GM23338 (cell line): ENCODE results near the gene RAB36. TPM values are rescaled to one million over a fixed set of nuclear protein-coding genes. Genes with fewer than 3 reads are reported as not detected.

Experiments used
- ATAC-seq: fragments of 200-7000 bp; cut with Tn5 transposase; 3 replicates; pipeline ENCODE4 v1.9.1; 2020
- DNase-seq: peaks from one replicate; pipeline ENCODE4 v3.0.0-alpha.2; 2015; ENCODE audit warnings: low spot score
- H2AFZ ChIP-seq: fragments of 200-600 bp; sonication (generic); 2 replicates; pipeline ENCODE4 v1.8.0; 2016; ENCODE audit warnings: antibody characterized with exemption, mild to moderate bottlenecking, moderate library complexity
- H3F3A ChIP-seq: fragments of 200-600 bp; sonication (generic); replicated peaks from 2 replicates; pipeline ENCODE4 v1.8.0; 2017; ENCODE audit warnings: antibody characterized with exemption, mixed run types, low read depth
- H3K27ac ChIP-seq: fragments of 200-600 bp; sonication (generic); 2 replicates; pipeline ENCODE4 v1.6.1; 2016; ENCODE audit warnings: low read depth
- H3K27me3 ChIP-seq: fragments of 200-600 bp; sonication (generic); 2 replicates; pipeline ENCODE4 v1.8.0; 2016; ENCODE audit warnings: mild to moderate bottlenecking, mixed run types, moderate library complexity; ENCODE audit not compliant: insufficient read depth
- H3K36me3 ChIP-seq: fragments of 200-600 bp; sonication (generic); 2 replicates; pipeline ENCODE4 v1.8.0; 2016; ENCODE audit warnings: mild to moderate bottlenecking; ENCODE audit not compliant: insufficient read depth
- H3K4me1 ChIP-seq: fragments of 200-600 bp; sonication (generic); 2 replicates; pipeline ENCODE4 v1.8.0; 2016; ENCODE audit warnings: mild to moderate bottlenecking, moderate library complexity; ENCODE audit not compliant: insufficient read depth
- H3K4me2 ChIP-seq: fragments of 200-600 bp; sonication (generic); 2 replicates; pipeline ENCODE4 v1.7.1; 2017; ENCODE audit warnings: mixed run types
- H3K4me3 ChIP-seq: fragments of 200-600 bp; sonication (generic); 2 replicates; pipeline ENCODE4 v1.6.1; 2016; ENCODE audit warnings: mixed run types
- H3K79me2 ChIP-seq: fragments of 200-600 bp; sonication (generic); replicated peaks from 2 replicates; pipeline ENCODE4 v1.8.0; 2017; ENCODE audit warnings: mild to moderate bottlenecking; ENCODE audit not compliant: insufficient read depth
- H3K9me2 ChIP-seq: fragments of 200-600 bp; sonication (generic); 2 replicates; pipeline ENCODE4 v1.8.0; 2017; ENCODE audit not compliant: insufficient read depth
- H4K20me1 ChIP-seq: fragments of 200-600 bp; sonication (generic); replicated peaks from 2 replicates; pipeline ENCODE4 v1.8.0; 2017; ENCODE audit warnings: mild to moderate bottlenecking; ENCODE audit not compliant: insufficient read depth
- H3K27ac Mint-ChIP-seq: 2 replicates; pipeline ENCODE4 v1.8.0; 2020; ENCODE audit warnings: inconsistent platforms, mild to moderate bottlenecking, moderate library complexity, mixed read lengths
- H3K27me3 Mint-ChIP-seq: 3 replicates; pipeline ENCODE4 v1.8.0; 2022; ENCODE audit warnings: low read depth, mild to moderate bottlenecking, moderate library complexity, mixed read lengths, inconsistent platforms; ENCODE audit not compliant: insufficient read depth, poor library complexity
- H3K36me3 Mint-ChIP-seq: 3 replicates; pipeline ENCODE4 v1.8.0; 2021; ENCODE audit warnings: low read depth, mild to moderate bottlenecking, inconsistent platforms, moderate library complexity, mixed read lengths
- H3K4me1 Mint-ChIP-seq: 3 replicates; pipeline ENCODE4 v1.8.0; 2020; ENCODE audit warnings: mild to moderate bottlenecking, inconsistent platforms, mixed read lengths
- H3K4me3 Mint-ChIP-seq: 3 replicates; pipeline ENCODE4 v1.8.0; 2021; ENCODE audit warnings: moderate library complexity, mild to moderate bottlenecking, inconsistent platforms, mixed read lengths
- H3K9me3 Mint-ChIP-seq: 3 replicates; pipeline ENCODE4 v1.8.0; 2020; ENCODE audit warnings: moderate library complexity, mild to moderate bottlenecking, inconsistent platforms, mixed read lengths
- CREB1 ChIP-seq: fragments of 250-450 bp; sonication (Bioruptor Pico); IDR thresholded peaks from 2 replicates; pipeline ENCODE4 v1.5.0; 2020; ENCODE audit warnings: low read depth, mild to moderate bottlenecking, moderate library complexity
- EZH2 ChIP-seq: fragments of 200-600 bp; sonication (generic); IDR thresholded peaks from one replicate; pipeline ENCODE4 v1.8.0; 2017; ENCODE audit warnings: antibody characterized with exemption, mild to moderate bottlenecking, low read depth; ENCODE audit not compliant: unreplicated experiment
- EZH2phosphoT487 ChIP-seq: fragments of 200-600 bp; sonication (generic); IDR thresholded peaks from one replicate; pipeline ENCODE4 v1.8.1; 2018; ENCODE audit warnings: antibody characterized with exemption; ENCODE audit not compliant: unreplicated experiment
- JUNB ChIP-seq: IDR thresholded peaks from one replicate; pipeline ENCODE4 v1.6.1; 2016; ENCODE audit warnings: antibody characterized with exemption; ENCODE audit not compliant: unreplicated experiment
- NANOG ChIP-seq: IDR thresholded peaks from 2 replicates; pipeline ENCODE4 v1.6.1; 2016; ENCODE audit warnings: antibody characterized with exemption, borderline replicate concordance
- POLR2AphosphoS5 ChIP-seq: IDR thresholded peaks from 2 replicates; pipeline ENCODE4 v1.6.1; 2016; ENCODE audit warnings: antibody characterized with exemption, low read depth
- STAT1 ChIP-seq: IDR thresholded peaks from one replicate; pipeline ENCODE4 v1.6.1; 2016; ENCODE audit warnings: antibody characterized with exemption; ENCODE audit not compliant: unreplicated experiment
- ZNF114 ChIP-seq: fragments of 250-450 bp; sonication (Bioruptor Pico); IDR thresholded peaks from 2 replicates; pipeline ENCODE4 v1.5.0; 2020; ENCODE audit warnings: mild to moderate bottlenecking, moderate library complexity
- ZNF331 ChIP-seq: fragments of 250-450 bp; sonication (Bioruptor Pico); IDR thresholded peaks from 2 replicates; pipeline ENCODE4 v1.5.0; 2020; ENCODE audit warnings: low read depth, mild to moderate bottlenecking, moderate library complexity
- polyA plus RNA-seq: library from polyadenylated mRNA; unstranded; fragments of >200 nt; fragmentation: Nextera tagmentation; extraction: Ambion mirVana; gene quantifications from 2 replicates; pipeline ENCODE4 v1.2.1, GENCODE V29; 2016
- total RNA-seq: library from RNA; depleted of rRNA; stranded (reverse); fragments of >200 nt; shearing (Covaris generic); gene quantifications from 2 replicates; pipeline ENCODE4 v1.2.3, GENCODE V29; 2014
- TF ChIP-seq, protein P1 (sequence below): fragments of 250-450 bp; sonication (Bioruptor Pico); IDR thresholded peaks from 2 replicates; pipeline ENCODE4 v1.5.0; 2020; ENCODE audit warnings: mild to moderate bottlenecking, moderate library complexity
- TF ChIP-seq, protein P2 (sequence below), 2 experiments: fragments of 200-600 bp in 1 of 2; sonication (generic) in 1 of 2; conservative IDR thresholded peaks; 2 replicates each; pipeline versions ENCODE4 v1.5.1 to v1.6.1; 2016 to 2017; ENCODE audit warnings: antibody characterized with exemption in 2 of 2, low read depth in 2 of 2, mild to moderate bottlenecking in 2 of 2, moderate library complexity in 1 of 2
- TF ChIP-seq, protein P3 (sequence below): IDR thresholded peaks from 2 replicates; pipeline ENCODE4 v1.6.1; 2016; ENCODE audit warnings: antibody characterized with exemption
- TF ChIP-seq, protein P4 (sequence below): IDR thresholded peaks from one replicate; pipeline ENCODE4 v1.6.1; 2018; ENCODE audit warnings: antibody characterized with exemption; ENCODE audit not compliant: unreplicated experiment

RAB36 gene
- total and polyA plus RNA-seq, 2 experiments from 2014 or later = 0.58 to 1.2 TPM

DNA sequence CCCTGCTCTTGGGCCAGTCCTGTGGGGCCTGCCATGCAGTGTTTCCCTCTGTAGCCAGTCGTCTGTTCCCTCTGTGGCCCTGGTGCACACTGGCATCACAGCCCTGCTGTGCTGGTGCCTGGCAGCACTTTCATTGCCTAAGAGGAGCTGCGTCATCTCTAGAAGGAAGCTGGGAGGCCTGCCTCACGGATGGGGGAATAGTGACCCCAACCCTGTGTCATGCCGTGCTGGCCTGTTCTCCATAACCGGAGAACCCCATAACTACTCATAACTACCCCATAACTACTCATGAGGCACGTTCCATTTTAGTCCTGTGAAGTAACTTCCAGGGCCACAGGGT lies 14.0 kb downstream of the RAB36 start:
- no peak for DNase-seq

More for the DNA sequence above, 14.0 kb downstream of the RAB36 start:
- H3K4me1 ChIP-seq = peaks cover 6% of the 10 kb centered on the region
- Mint-ChIP-seq H3K36me3 (no peaks in the 10 kb centered on the region), H3K9me3 (no peaks in the 10 kb centered on the region; the same call in 2 of the 3 replicates), H3K27me3 (peaks cover 15% of the 10 kb centered on the region), H3K27ac (no peak overlapping the region), H3K4me3 (no peak overlapping the region), H3K4me1 (peaks cover 25% of the 10 kb centered on the region)
- H3K27me3 ChIP-seq = no peaks in the 10 kb centered on the region
- TF ChIP-seq JUNB (no peak), NANOG (no peak), ZNF114 (CRISPR knock-in tag) (no peak), EZH2phosphoT487 (no peak), ZNF331 (CRISPR knock-in tag) (no peak), POLR2AphosphoS5 (no peak), EZH2 (no peak), CREB1 (CRISPR knock-in tag) (no peak), STAT1 (no peak)
- TF ChIP-seq, protein P1, sequence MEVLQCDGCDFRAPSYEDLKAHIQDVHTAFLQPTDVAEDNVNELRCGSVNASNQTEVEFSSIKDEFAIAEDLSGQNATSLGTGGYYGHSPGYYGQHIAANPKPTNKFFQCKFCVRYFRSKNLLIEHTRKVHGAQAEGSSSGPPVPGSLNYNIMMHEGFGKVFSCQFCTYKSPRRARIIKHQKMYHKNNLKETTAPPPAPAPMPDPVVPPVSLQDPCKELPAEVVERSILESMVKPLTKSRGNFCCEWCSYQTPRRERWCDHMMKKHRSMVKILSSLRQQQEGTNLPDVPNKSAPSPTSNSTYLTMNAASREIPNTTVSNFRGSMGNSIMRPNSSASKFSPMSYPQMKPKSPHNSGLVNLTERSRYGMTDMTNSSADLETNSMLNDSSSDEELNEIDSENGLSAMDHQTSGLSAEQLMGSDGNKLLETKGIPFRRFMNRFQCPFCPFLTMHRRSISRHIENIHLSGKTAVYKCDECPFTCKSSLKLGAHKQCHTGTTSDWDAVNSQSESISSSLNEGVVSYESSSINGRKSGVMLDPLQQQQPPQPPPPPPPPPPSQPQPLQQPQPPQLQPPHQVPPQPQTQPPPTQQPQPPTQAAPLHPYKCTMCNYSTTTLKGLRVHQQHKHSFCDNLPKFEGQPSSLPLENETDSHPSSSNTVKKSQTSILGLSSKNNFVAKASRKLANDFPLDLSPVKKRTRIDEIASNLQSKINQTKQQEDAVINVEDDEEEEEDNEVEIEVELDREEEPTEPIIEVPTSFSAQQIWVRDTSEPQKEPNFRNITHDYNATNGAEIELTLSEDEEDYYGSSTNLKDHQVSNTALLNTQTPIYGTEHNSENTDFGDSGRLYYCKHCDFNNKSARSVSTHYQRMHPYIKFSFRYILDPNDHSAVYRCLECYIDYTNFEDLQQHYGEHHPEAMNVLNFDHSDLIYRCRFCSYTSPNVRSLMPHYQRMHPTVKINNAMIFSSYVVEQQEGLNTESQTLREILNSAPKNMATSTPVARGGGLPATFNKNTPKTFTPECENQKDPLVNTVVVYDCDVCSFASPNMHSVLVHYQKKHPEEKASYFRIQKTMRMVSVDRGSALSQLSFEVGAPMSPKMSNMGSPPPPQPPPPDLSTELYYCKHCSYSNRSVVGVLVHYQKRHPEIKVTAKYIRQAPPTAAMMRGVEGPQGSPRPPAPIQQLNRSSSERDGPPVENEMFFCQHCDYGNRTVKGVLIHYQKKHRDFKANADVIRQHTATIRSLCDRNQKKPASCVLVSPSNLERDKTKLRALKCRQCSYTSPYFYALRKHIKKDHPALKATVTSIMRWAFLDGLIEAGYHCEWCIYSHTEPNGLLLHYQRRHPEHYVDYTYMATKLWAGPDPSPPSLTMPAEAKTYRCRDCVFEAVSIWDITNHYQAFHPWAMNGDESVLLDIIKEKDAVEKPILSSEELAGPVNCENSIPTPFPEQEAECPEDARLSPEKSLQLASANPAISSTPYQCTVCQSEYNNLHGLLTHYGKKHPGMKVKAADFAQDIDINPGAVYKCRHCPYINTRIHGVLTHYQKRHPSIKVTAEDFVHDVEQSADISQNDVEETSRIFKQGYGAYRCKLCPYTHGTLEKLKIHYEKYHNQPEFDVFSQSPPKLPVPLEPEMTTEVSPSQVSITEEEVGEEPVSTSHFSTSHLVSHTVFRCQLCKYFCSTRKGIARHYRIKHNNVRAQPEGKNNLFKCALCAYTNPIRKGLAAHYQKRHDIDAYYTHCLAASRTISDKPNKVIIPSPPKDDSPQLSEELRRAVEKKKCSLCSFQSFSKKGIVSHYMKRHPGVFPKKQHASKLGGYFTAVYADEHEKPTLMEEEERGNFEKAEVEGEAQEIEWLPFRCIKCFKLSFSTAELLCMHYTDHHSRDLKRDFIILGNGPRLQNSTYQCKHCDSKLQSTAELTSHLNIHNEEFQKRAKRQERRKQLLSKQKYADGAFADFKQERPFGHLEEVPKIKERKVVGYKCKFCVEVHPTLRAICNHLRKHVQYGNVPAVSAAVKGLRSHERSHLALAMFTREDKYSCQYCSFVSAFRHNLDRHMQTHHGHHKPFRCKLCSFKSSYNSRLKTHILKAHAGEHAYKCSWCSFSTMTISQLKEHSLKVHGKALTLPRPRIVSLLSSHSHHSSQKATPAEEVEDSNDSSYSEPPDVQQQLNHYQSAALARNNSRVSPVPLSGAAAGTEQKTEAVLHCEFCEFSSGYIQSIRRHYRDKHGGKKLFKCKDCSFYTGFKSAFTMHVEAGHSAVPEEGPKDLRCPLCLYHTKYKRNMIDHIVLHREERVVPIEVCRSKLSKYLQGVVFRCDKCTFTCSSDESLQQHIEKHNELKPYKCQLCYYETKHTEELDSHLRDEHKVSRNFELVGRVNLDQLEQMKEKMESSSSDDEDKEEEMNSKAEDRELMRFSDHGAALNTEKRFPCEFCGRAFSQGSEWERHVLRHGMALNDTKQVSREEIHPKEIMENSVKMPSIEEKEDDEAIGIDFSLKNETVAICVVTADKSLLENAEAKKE = no peak
- TF ChIP-seq, protein P2, sequence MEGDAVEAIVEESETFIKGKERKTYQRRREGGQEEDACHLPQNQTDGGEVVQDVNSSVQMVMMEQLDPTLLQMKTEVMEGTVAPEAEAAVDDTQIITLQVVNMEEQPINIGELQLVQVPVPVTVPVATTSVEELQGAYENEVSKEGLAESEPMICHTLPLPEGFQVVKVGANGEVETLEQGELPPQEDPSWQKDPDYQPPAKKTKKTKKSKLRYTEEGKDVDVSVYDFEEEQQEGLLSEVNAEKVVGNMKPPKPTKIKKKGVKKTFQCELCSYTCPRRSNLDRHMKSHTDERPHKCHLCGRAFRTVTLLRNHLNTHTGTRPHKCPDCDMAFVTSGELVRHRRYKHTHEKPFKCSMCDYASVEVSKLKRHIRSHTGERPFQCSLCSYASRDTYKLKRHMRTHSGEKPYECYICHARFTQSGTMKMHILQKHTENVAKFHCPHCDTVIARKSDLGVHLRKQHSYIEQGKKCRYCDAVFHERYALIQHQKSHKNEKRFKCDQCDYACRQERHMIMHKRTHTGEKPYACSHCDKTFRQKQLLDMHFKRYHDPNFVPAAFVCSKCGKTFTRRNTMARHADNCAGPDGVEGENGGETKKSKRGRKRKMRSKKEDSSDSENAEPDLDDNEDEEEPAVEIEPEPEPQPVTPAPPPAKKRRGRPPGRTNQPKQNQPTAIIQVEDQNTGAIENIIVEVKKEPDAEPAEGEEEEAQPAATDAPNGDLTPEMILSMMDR (conservative IDR thresholded peaks at IDR 0.05; ENCODE audit: low read depth in 2 of 2) = no peak
- TF ChIP-seq, protein P3, sequence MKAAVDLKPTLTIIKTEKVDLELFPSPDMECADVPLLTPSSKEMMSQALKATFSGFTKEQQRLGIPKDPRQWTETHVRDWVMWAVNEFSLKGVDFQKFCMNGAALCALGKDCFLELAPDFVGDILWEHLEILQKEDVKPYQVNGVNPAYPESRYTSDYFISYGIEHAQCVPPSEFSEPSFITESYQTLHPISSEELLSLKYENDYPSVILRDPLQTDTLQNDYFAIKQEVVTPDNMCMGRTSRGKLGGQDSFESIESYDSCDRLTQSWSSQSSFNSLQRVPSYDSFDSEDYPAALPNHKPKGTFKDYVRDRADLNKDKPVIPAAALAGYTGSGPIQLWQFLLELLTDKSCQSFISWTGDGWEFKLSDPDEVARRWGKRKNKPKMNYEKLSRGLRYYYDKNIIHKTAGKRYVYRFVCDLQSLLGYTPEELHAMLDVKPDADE = no peak
- TF ChIP-seq, protein P4, sequence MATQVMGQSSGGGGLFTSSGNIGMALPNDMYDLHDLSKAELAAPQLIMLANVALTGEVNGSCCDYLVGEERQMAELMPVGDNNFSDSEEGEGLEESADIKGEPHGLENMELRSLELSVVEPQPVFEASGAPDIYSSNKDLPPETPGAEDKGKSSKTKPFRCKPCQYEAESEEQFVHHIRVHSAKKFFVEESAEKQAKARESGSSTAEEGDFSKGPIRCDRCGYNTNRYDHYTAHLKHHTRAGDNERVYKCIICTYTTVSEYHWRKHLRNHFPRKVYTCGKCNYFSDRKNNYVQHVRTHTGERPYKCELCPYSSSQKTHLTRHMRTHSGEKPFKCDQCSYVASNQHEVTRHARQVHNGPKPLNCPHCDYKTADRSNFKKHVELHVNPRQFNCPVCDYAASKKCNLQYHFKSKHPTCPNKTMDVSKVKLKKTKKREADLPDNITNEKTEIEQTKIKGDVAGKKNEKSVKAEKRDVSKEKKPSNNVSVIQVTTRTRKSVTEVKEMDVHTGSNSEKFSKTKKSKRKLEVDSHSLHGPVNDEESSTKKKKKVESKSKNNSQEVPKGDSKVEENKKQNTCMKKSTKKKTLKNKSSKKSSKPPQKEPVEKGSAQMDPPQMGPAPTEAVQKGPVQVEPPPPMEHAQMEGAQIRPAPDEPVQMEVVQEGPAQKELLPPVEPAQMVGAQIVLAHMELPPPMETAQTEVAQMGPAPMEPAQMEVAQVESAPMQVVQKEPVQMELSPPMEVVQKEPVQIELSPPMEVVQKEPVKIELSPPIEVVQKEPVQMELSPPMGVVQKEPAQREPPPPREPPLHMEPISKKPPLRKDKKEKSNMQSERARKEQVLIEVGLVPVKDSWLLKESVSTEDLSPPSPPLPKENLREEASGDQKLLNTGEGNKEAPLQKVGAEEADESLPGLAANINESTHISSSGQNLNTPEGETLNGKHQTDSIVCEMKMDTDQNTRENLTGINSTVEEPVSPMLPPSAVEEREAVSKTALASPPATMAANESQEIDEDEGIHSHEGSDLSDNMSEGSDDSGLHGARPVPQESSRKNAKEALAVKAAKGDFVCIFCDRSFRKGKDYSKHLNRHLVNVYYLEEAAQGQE = no peak
- no peaks in the 10 kb centered on the region for H3K36me3 ChIP-seq
- no peaks in the 10 kb centered on the region for H4K20me1 ChIP-seq
- H3K4me3 ChIP-seq = no peak overlapping the region
- no peak overlapping the region for H3K27ac ChIP-seq
- H3F3A ChIP-seq = no peaks in the 10 kb centered on the region
- H3K9me2 ChIP-seq = no peaks in the 10 kb centered on the region
- H2AFZ ChIP-seq = no peak overlapping the region
- no peaks in the 10 kb centered on the region for H3K79me2 ChIP-seq
- H3K4me2 ChIP-seq = no peak overlapping the region
- no peak for ATAC-seq
